Skeletal muscle cell (primary cell): ENCODE measurements around the gene THUMPD3.
A peak's percentile ranks its signal among the peaks of the same experiment; 100 is the strongest.

ENCODE experiments used
- DNase-seq: peaks from one replicate; pipeline ENCODE4 v3.0.0-alpha.2; 2010; ENCODE audit warnings: low read depth
- H3K4me3 ChIP-seq: 2 replicates; pipeline ENCODE4 v1.5.1; 2011; ENCODE audit warnings: low read depth, mild to moderate bottlenecking, control low read depth, low read length, moderate library complexity

Gene THUMPD3

DNA sequence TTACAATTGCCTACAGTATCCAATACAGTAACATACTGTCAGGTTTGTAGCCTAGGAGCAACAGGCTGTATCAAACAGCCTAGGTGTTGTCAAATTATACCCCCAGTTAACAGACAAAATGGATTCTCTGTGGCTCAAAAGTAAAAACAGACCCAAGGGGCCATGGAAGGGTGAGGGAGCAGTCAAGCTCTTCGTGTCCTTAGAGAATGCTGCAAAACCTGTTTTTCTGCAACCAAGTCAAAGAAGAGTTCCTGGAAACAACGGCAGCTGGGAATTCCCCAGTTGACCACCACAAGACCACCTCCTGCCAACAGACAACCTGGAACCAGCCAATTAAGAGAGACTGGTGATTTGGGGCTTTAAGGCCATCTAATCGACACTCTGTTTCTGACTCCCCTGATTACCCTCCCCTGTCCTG is 11.1 kb upstream of the THUMPD3 start:
- DNase-seq: no peak
- no peak overlapping the region for H3K4me3 ChIP-seq

DNA sequence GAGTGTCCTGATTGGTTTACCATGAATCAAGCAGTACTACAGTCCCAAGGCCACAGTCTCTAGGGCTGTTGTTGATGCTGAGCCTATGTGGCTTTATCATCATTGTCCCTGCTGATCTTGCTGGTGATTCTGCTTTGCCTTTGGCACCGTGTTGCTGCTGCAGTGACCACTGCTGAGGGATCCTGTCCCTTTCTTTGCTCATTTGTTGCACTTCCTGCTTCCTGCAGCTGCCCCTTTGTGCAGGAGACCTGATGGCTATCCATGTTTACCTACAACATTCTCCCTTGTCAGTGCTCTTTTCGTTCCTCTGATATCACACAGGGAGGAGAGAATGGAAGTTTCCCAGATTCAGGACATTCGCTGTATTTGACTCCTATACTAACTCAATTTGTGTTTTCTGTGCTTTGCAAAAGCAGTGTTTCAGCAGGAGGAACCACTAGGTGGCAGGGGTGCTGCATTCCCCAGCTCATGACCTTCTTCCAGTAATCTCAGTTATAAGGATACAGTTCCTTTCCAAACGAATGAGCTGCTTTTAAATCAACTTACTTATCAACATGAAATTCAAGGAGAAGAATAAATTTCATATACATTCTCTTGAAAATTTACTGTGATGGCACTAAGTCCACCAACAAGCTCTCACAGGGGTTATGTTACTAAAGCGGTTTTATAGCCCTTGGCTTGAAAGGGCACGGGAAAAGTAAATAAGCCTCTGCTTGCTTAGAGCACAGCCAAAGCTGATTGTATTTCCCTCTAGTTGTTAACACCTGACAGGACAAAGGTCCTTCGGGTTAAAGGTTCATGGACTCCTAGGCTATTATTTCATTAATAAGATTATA is 9.7 kb upstream of the THUMPD3 start:
- no peak for DNase-seq

DNA sequence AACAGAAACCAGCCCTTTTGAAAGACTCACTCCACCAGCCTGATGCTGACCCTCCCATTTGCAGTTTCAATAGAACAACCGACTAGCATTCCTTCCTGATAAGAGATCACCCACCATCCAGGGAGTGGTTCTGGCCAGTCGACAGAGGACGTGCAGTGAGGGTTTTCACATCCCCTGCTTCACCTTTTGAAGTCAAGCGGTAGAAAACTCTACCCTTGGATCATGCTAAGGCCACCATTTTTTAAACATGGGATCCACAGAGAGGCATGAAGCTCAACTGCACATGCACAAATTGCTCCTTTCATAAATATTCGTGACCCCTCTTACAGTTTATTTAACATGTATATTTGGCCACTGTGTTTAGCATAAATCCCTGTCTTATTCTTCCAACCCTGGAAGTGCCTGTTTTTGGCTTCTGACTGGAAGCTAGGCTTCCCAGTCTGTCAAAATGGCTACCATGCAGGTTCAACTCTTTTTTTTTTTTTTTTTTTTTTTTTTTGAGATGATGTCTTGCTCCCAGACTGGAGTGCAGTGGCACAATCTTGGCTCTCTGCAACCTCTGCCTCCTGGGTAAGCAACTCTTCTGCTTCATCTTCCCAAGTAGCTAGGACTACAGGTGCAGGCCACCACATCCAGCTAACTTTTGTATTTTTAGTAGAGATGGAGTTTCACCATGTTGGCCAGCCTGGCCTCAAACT is 1.0 kb upstream of the THUMPD3 start:
- H3K4me3 ChIP-seq: peak overlapping the region; percentile 63
- DNase-seq: no peak

More for the DNA sequence above, 9.7 kb upstream of the THUMPD3 start:
- no peak overlapping the region for H3K4me3 ChIP-seq

DNA sequence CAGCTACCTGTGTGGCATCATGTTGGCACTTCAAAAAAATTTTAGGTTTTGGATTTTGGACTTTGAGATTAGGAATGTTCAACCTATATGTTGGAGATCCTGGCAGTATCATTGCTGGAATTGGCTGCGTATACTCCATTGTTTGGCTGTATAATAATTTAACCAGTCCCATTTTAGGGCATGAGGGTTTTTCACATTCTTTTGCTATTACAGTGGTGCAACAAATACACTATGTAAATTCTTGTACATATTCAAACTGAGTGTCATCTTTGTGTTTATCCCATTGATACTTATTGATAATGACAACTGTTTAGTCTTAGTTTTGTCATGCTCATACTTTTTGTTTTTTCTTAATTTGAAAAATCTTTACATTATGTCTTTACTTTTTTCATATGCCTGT is 6.7 kb downstream of the THUMPD3 start:
- no peak for DNase-seq
- no peak overlapping the region for H3K4me3 ChIP-seq

DNA sequence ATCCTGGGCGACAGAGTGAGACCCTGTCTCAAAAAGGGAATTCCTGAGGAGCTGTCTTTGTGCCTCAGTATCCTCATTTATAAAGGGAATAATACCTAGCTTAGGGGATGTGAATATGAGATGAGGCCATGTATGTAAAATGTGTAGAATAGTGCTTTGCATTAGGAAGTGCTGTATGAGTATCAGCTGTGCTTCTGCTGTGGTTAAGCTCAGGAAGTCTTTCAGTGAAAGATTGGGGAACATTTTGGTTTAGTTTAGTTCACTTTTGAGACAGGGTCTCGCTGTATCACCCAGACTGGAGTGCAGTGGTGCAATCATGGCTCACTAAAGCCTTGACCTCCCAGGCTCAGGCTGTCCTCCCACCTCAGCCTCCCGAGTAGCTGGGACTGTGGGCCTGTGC is 10.6 kb downstream of the THUMPD3 start:
- no peak for DNase-seq
- H3K4me3 ChIP-seq: no peak overlapping the region

DNA sequence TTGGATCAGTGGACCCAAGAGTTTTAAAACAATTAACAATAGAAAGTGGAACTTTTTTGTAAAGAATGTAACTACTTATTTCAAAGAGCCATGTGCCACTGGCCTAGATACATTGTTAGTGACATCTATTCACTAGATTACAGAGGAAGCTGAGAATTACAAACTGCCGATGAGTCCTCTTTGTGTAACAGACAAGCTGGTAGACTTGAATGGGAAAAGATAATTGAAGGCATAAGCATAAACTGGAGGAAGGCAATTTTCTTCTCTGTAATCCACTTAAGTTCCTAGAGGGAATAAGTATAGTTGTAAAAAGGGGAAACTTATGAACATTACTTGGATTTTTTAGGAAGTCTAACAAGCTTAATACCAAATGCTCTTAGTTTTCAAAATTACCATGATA is 15.1 kb downstream of the THUMPD3 start:
- no peak for DNase-seq
- H3K4me3 ChIP-seq: no peak overlapping the region

DNA sequence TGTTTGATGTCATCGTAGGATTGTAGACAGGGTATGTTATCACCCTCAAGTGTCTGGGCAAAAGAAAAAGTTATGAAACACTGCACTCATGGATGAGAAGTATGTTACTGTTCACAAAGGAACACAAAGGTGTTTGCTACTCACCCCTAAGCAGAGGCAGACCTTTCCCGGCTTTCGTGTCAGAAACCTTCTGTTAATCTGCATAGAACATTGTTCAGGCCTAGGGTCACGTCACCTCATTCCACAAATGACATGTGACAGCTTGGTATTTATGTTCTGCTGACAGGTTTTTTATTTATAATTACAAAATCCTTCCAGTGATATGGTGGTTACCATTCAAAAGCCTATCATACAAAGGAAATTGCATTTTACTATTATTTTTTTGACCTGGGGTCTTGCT is 16.5 kb downstream of the THUMPD3 start:
- no peak for DNase-seq
- no peak overlapping the region for H3K4me3 ChIP-seq

DNA sequence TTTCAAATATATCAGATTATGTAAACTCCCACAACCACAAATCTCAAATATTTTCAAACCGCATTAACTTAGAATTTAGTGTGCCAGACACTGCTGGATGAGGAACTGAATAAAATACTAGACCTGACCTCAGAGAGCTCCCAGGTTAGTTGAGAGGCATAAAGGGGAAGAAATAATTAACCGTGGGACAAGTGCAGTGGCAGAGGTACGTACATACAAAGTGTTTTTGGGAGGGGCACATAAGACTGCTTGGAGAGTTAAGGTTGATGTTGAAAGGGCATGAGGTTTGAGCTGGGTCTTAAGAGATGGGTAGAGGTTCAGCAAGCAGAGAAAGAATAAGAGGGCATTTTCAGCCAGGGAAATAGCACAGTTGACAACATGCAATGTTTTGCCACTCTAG is 17.2 kb downstream of the THUMPD3 start:
- no peak overlapping the region for H3K4me3 ChIP-seq
- no peak for DNase-seq

DNA sequence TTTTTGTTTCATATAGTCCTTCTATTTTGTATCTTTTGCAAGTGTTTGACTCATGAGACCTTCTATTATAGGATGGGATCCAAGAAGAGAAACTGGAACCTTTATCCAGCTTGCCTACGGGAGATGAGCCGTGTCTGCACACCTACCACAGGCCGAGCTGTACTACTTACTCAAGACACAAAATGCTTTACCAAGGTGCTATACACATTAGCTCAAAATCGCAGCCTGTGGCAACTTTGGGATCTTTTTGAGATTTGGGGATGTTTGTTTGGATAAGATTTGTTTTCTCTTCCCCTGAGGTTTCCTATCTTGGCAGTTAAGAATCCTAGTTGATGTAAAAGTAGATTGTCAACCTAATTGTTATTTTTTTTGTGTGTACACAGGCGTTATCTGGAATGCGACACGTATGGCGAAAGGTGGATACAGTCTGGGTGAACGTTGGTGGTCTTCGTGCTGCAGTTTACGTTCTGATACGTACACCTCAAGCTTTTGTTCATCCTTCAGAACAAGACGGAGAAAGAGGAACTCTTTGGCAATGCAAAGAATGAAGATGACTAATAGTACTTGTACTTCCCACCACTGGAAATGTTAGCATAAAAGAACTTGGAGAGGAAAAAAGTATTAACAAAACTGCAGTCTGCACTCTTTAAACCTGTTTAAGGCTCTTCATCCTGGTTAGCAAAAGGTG is 21.4 kb downstream of the THUMPD3 start:
- no peak for DNase-seq
- no peak overlapping the region for H3K4me3 ChIP-seq

DNA sequence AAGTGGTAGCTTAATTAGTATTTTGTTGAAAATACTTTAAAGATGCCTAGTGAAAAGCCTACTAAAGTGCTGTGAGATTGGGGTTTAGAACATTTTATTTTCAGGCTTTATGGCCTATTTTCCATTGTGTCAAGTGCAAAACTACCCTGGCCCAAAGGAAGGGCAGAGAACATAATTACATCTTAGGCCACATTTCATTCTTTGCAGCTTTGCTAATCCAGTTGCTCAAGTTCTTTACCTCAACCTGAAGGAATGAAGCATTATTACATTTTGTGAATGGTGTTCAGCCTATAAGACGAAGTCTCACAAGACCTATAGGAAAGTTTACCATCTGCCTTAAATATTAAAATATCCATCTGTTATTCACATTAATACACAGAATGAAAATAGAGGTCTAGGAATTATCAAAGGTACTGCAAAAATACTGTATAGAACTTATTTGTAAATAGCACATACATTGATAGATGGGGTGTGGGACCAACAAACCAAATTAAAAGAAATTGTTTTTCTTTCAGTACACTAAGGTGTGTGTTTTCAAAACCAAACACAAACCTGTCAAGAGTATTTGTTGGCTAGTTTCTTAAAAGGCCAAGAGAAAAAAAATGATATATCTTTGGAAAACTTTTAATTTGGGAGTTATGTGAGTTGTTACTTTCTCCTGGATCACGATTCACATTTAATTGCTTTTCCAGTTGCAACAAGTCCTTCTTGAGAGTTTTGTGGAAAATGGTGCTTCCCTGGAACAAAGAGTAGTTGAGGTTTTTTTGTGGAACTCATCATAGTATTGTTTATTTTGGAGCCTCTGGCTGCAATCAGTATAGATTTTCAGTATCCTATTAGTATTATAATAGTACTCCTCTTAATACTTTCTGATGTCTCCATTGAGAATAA is 22.6 kb downstream of the THUMPD3 start:
- no peak overlapping the region for H3K4me3 ChIP-seq
- no peak for DNase-seq

DNA sequence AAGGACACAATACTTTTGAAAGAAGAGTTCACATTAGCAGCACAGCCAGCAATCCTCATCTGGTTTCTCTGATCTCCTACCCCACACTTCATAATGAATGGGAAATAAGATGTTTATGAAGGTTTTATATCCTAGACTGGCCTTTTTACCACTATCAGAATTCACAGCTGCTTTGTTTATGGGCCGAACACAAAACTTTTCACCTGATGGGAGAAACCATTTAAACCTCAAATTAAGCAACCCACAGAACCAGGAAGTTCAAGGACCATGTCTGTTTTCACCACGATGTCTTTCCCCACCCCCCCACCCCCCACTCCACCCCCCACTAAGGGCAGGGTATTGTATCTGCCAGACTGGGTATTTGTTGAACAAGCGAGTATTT is 23.2 kb downstream of the THUMPD3 start:
- no peak for DNase-seq
- no peak overlapping the region for H3K4me3 ChIP-seq

DNA sequence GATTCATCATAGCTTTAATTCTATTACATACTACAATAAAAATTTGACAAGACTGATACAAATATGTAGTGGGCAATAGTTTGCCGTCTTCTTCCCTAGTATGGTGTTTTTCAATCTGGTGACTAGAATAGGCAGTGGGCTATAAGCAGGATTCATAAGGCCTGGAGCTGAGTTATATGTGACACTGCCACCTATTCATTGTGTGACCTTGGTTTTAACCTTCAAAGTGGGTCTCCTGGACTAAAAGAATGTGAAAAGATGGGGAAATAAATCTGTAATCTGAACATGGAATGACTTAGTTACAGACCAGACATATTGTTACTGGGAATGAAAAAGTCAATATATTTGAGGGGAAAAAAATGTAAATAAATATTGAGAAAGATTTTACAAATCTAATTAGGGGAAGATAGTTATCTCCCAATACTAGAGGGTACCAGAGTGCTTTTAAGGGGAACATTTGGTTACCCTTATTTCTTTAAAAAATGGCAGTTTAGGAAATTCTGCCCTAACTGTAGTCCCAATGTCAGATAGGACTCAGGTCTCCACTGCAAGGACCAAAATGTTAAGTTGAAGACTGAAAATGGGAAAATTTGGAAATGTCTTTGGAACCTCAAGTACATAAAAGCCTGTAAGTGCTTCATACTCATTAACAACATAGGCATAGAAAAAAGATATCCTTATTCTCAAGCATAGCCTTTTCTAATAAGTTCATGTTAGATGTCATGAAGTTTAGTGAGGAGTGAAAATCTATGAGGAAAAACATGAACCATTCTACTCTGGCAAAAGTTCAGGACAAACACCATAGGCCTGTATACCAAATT is 23.9 kb downstream of the THUMPD3 start:
- no peak for DNase-seq
- H3K4me3 ChIP-seq: no peak overlapping the region

DNA sequence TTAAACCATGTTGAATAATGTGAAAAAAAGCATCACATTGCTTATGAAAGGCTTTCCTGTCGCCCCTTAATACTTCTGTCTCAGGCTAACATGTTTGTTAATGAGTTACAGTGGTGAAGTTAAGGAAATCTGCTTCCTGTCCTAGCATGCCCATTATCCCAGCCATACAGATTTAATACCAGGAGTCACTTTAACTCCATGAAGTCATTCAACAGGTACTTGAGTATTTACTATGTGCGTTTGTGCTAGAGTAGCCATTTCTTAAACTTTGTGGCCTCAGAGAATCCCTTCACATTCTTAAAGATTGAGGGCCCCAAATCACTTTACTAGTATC is 24.4 kb downstream of the THUMPD3 start:
- no peak overlapping the region for H3K4me3 ChIP-seq
- DNase-seq: no peak

DNA sequence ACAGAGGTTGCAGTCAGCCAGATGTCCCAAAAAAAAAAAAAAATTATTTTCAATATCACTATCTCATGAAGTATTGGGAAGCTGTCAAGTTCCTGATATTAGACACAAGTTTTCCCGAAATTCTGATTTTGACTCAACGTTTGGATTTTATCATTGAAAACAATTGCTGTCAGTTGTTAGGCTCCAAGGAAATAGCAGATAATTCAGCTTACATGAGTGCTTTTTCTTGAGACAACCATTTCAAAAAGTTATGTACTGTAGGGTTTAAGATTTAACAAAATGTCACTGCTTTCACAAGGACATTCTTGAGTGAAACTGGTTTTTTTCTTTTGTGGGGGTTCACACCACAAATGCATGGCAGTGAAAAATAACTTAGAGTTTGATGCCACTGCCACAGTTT is 25.3 kb downstream of the THUMPD3 start:
- no peak overlapping the region for H3K4me3 ChIP-seq
- no peak for DNase-seq

DNA sequence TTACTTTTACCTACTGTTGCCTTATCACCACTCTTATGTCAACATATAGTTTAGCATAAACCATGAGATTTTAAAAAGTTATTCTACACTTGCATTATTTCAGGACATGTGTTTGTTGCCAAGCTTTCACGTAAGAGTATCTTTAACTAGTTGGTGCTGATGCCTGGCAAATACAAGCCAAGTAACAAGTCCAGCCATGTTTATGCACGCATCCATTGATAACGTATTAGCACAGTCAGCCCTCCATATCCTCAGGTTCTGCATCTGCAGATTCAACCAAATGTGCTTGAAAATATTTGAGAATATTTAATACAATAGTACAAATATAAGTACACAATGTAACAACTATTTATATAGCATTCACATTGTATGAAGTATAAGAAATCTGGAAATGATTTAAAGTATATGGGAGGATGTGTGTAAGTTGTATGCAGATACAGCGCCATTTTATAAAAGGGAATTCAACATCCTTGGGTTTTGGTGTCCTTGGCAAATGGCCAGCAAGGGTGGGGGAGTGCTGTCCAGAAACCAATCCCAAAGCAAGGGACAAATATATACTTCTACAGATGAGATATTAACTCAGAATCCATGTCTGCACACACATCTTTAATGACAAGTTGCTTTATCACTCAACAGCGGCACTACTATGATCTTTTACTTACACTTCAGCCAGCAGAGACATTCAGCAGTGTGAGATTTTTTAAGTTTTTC is 25.9 kb downstream of the THUMPD3 start:
- DNase-seq: no peak
- H3K4me3 ChIP-seq: no peak overlapping the region

DNA sequence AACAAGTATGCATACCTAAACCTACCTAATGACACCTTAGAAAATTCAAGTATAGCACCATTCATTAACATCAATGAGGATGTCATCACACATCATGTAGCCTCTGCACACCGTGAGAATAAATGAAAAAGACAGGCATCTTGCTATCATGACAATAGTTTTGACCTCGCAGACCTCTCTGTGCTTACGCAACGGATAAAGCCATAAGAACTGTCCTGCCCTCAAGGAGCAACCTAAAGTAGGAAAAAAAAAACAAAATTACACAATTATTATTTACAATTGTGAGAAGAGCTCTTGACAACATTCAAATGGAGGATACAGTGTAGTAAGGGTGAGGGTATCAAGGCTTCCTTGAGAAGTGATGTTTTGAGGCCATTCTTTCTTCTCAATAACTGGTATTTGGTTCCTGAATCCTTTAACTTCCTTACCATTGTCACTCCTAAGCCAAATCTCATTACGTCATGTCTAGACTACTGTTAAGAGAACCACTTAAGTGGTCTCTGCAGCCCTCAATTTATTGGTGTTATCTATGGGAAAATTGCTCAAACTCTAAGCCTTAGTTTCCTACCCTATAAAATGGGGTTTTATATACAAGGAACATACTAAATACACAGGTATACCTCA is 27.5 kb downstream of the THUMPD3 start:
- no peak overlapping the region for H3K4me3 ChIP-seq
- DNase-seq: no peak

DNA sequence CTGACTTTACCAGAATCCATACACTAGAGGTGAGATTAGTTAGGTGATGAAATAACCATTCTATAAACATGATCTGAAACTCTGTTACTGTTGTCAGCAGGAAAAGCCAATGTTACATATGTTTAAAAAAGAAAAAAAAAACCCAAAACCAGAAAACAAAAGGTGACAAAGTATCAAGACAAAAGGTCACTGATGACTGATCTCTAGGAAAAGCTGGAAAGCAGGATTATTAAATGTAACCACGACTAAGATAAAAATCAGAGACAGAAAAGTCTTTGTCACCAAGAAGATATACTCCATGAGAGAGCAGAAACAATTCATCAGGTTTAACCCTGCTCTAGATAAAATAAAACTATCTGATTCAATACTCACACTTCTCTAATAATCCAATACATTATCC is 29.2 kb downstream of the THUMPD3 start:
- DNase-seq: no peak
- H3K4me3 ChIP-seq: no peak overlapping the region
